ENCODE results near the gene OPCML. TPM values are rescaled to one million over a fixed set of nuclear protein-coding genes. Genes with fewer than 3 reads are reported as not detected.

The OPCML gene
- total RNA-seq, 4 donors from 2014 or later, result 0.06 to 0.83 (median 0.24) TPM

DNA sequence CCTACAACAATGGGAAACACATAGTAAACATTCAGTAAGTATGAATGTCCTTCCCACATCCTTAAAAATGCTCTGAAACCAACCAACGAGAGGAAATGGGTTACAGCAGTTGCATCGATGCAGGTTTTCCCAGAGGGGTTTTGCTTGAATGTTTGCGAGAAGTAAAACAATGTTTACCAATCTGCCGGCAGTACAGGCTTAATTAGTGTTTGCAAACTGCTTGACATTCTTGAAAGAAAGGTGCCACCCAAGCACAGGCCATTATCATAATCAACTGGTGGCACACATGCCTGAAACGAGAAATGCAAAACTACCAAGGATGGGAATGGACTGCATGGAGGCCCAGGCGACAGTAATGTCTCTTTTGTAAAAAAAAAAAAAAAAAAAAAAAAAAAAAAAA is 27.1 kb upstream of the OPCML start:
- intact Hi-C loops (cut with DNase I), result no loop called here
- TF ChIP-seq POLR2A (IDR thresholded peaks at IDR 0.05; ENCODE audit: low read depth) (no peak), EP300 (IDR thresholded peaks at IDR 0.05) (no peak), POLR2AphosphoS5 (IDR thresholded peaks at IDR 0.05) (no peak), CTCF (IDR thresholded peaks at IDR 0.05) (no peak)
- Histone ChIP-seq H3K4me1 (no peaks in the 10 kb centered on the region), H3K27me3 (peaks cover 0 to 17% (median 0%) of the 10 kb centered on the region in 4 donors), H3K4me3 (no peak overlapping the region), H3K27ac (replicated peaks in 1 of 4) (no peak overlapping the region), H3K9me3 (no peaks in the 10 kb centered on the region), H3K36me3 (no peaks in the 10 kb centered on the region)
- DNase-seq (ENCODE audit: extremely low spot score), result no peak
- 71% methylated on average over 6 of the region's 6 CpGs for WGBS

GRCh38 chr11:133555034-133555433 is 22.7 kb upstream of the OPCML start:
- no peak for TF ChIP-seq EP300 (IDR thresholded peaks at IDR 0.05)
- TF ChIP-seq CTCF (IDR thresholded peaks at IDR 0.05), result no peak
- no peak for TF ChIP-seq POLR2A (IDR thresholded peaks at IDR 0.05; ENCODE audit: low read depth)
- TF ChIP-seq POLR2AphosphoS5 (IDR thresholded peaks at IDR 0.05), result no peak
- Histone ChIP-seq H3K9me3 (no peaks in the 10 kb centered on the region), H3K4me1 (no peaks in the 10 kb centered on the region), H3K36me3 (no peaks in the 10 kb centered on the region), H3K4me3 (no peak overlapping the region), H3K27ac (replicated peaks in 1 of 4) (no peak overlapping the region), H3K27me3 (peaks cover 0 to 8% (median 0%) of the 10 kb centered on the region in 4 donors)
- intact Hi-C loops (cut with DNase I), result no loop called here
- WGBS, result 48% methylated on average over 6 of the region's 6 CpGs
- no peak for DNase-seq (ENCODE audit: extremely low spot score)

DNA sequence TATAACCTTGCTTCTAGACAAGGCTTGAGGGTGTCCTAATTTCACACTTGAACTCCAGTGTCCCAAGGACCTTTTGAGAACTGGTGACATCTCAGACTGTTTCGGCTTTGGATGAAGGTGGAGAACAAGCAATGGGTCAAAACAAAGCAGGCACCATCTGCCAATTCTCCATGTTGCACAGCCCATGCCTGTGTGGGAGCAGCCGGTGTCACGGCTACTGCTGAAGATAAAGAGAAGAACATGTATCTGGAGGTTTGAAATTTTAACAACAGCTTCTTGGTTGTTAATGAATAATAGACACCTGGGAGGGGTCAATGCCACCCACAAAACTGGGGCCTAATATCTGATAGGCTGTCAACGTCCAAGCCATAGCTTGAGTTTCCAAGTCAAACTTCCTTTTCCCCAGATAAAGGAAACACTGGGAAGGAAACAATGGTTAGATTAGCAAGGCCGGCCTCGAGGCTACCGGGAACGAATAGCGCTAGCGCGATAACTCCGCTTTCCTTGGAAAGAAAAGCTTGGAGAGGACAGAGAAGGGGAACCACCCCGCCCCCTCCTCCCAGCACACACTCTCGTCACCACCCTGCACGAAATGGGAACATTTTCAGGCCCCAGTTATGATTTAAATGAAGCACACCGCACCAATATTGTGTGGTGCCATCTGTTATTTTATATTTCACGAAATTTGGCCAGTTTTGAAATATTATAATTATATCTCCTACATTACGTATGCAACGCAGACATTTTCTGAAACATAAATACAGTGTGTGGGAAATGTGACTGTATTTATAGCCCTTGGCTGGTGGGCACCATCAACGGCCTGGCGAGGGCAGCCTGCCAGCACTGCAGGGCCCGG is 21.8 kb upstream of the OPCML start:
- H3K27me3 ChIP-seq, result peaks cover 0 to 8% (median 0%) of the 10 kb centered on the region in 4 donors
- H3K9me3 ChIP-seq, result no peaks in the 10 kb centered on the region
- intact Hi-C loops (cut with DNase I), result no loop called here
- TF ChIP-seq EP300 (IDR thresholded peaks at IDR 0.05) (no peak), CTCF (IDR thresholded peaks at IDR 0.05) (no peak), POLR2A (IDR thresholded peaks at IDR 0.05; ENCODE audit: low read depth) (no peak), POLR2AphosphoS5 (IDR thresholded peaks at IDR 0.05) (no peak)
- no peak overlapping the region for H3K27ac ChIP-seq (replicated peaks in 1 of 4)
- H3K36me3 ChIP-seq, result no peaks in the 10 kb centered on the region
- 79% methylated on average over 22 of the region's 22 CpGs for WGBS
- no peak for DNase-seq (ENCODE audit: extremely low spot score)
- H3K4me3 ChIP-seq, result no peak overlapping the region
- H3K4me1 ChIP-seq, result no peaks in the 10 kb centered on the region

DNA sequence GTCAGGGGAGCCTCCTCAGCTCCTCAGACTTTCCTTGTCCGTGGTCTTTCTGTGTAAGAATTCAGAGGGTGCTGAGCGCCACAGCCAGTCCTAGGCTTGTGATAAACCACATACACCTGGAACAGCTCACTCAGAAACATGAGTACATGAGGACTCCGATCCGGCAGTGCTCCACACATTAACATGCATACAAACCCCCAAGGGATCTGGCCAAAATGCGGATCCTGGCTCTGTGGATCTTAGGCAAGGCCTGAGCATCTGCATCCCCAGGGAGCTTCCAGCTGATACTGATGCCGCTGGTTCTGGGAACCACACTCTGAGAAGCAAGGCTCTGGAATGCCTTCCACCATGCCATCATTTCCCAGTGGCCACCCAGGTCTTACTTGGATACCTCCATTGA is 20.6 kb upstream of the OPCML start:
- 61% methylated on average over 5 of the region's 6 CpGs for WGBS
- Histone ChIP-seq H3K27me3 (peaks cover 0 to 8% (median 0%) of the 10 kb centered on the region in 4 donors), H3K4me3 (no peak overlapping the region), H3K27ac (replicated peaks in 1 of 4) (no peak overlapping the region), H3K4me1 (no peaks in the 10 kb centered on the region), H3K36me3 (no peaks in the 10 kb centered on the region), H3K9me3 (no peaks in the 10 kb centered on the region)
- intact Hi-C loops (cut with DNase I), result no loop called here
- TF ChIP-seq CTCF (IDR thresholded peaks at IDR 0.05) (no peak), EP300 (IDR thresholded peaks at IDR 0.05) (no peak), POLR2AphosphoS5 (IDR thresholded peaks at IDR 0.05) (no peak), POLR2A (IDR thresholded peaks at IDR 0.05; ENCODE audit: low read depth) (no peak)
- no peak for DNase-seq (ENCODE audit: extremely low spot score)

All from esophagus muscularis mucosa (tissue), 4 donors.